Hepatocyte (in vitro differentiated cells): ENCODE data around the gene DHX8.

Experiments
- CTCF ChIP-seq: fragments of 200-600 bp; sonication (generic); IDR thresholded peaks from 2 replicates; pipeline ENCODE4 v1.5.1; 2016; ENCODE audit warnings: antibody characterized with exemption, mild to moderate bottlenecking; ENCODE audit not compliant: poor library complexity
- EZH2 ChIP-seq: fragments of 200-600 bp; sonication (generic); IDR thresholded peaks from 2 replicates; pipeline ENCODE4 v1.6.1; 2016; ENCODE audit warnings: antibody characterized with exemption, mild to moderate bottlenecking, borderline replicate concordance

- no peak for TF ChIP-seq CTCF
- TF ChIP-seq EZH2 = no peak
These were observed 48.2 kb downstream of the DHX8 start for GRCh38 chr17:43531955-43532354.
